Neural progenitor cell (in vitro differentiated cells): ENCODE results near the gene KPNA5.
"Not testable (repeated sequence)": the region's sequence is repeated elsewhere in the genome, so short reads cannot be mapped to it uniquely, and the experiment has no call there.

ENCODE experiments used
- CTCF ChIP-seq: fragments of 200-600 bp; sonication (generic); IDR thresholded peaks from 2 replicates; pipeline ENCODE4 v1.5.1; 2017; ENCODE audit warnings: antibody characterized with exemption, mild to moderate bottlenecking
- EZH2 ChIP-seq: fragments of 200-600 bp; sonication (generic); IDR thresholded peaks from 2 replicates; pipeline ENCODE4 v1.6.1; 2017; ENCODE audit warnings: antibody characterized with exemption, mild to moderate bottlenecking, moderate library complexity
- EZH2phosphoT487 ChIP-seq: fragments of 200-600 bp; sonication (generic); IDR thresholded peaks from 2 replicates; pipeline ENCODE4 v1.6.1; 2017; ENCODE audit warnings: antibody characterized with exemption

GRCh38 chr6:116693275-116693674 is 12.3 kb downstream of the KPNA5 start:
- TF ChIP-seq CTCF, EZH2phosphoT487, EZH2: not testable (repeated sequence)
